H1 (cell line): Measurements from ENCODE around the gene MIF4GD. TPM values are rescaled to one million over a fixed set of nuclear protein-coding genes. Genes with fewer than 3 reads are reported as not detected.

ENCODE experiments used
- CTCF ChIA-PET: fragments of 300-600 bp; sonication (Branson Sonifier 250); formaldehyde crosslinking; loops from one replicate; lab custom pipeline; 2021; ENCODE audit not compliant: partially characterized antibody; lab: Charles Lee
- POLR2A ChIA-PET: fragments of 300-600 bp; sonication (Branson Sonifier 250); formaldehyde crosslinking; loops from one replicate; lab custom pipeline; 2021; ENCODE audit warnings: inconsistent platforms; ENCODE audit not compliant: partially characterized antibody; lab: Charles Lee
- DNase-seq, 2 experiments: peaks; one replicate each; pipeline versions ENCODE4 v3.0.0 to v3.0.0-alpha.2; 2010 to 2022; ENCODE audit warnings: low spot score in 2 of 2, low read depth in 1 of 2, mixed read lengths in 1 of 2
- FAIRE-seq: peaks from 2 replicates; lab custom pipeline; 2011; peaks lifted over from hg19 to GRCh38; lab: Jason Lieb, UNC
- H2AFZ ChIP-seq: 2 replicates; pipeline ENCODE4 v1.8.1; 2012; ENCODE audit warnings: low read length, inconsistent platforms
- H2AK5ac ChIP-seq: 2 replicates; pipeline ENCODE4 v1.6.1; 2013; ENCODE audit warnings: low read depth, low read length
- H2BK120ac ChIP-seq: replicated peaks from 2 replicates; pipeline ENCODE3; 2013; ENCODE audit warnings: low read depth, low read length, inconsistent platforms
- H2BK12ac ChIP-seq: 2 replicates; pipeline ENCODE4 v1.6.1; 2013; ENCODE audit warnings: low read depth, low read length
- H2BK15ac ChIP-seq: 2 replicates; pipeline ENCODE4 v1.6.1; 2013; ENCODE audit warnings: low read length
- H2BK20ac ChIP-seq: 2 replicates; pipeline ENCODE4 v1.6.1; 2013; ENCODE audit warnings: low read length
- H2BK5ac ChIP-seq: 2 replicates; pipeline ENCODE4 v1.6.1; 2013; ENCODE audit warnings: low read depth, low read length
- H3K14ac ChIP-seq: 2 replicates; pipeline ENCODE4 v1.6.1; 2013; ENCODE audit warnings: inconsistent platforms; ENCODE audit not compliant: insufficient read length
- H3K18ac ChIP-seq: 2 replicates; pipeline ENCODE4 v1.6.1; 2013; ENCODE audit warnings: low read length; ENCODE audit errors: extremely low read depth
- H3K23ac ChIP-seq: 2 replicates; pipeline ENCODE4 v1.6.1; 2013; ENCODE audit warnings: inconsistent platforms; ENCODE audit not compliant: insufficient read length
- H3K23me2 ChIP-seq: 2 replicates; pipeline ENCODE4 v1.6.1; 2013; ENCODE audit warnings: low read depth, low read length
- H3K27ac ChIP-seq: 2 replicates; pipeline ENCODE4 v1.6.1; 2011; ENCODE audit warnings: low read depth, low read length, inconsistent platforms
- H3K27me3 ChIP-seq, 4 experiments: replicated peaks in 1 of 4; 1 replicate in 1 of 4; 2 replicates in 3 of 4; pipeline versions ENCODE4 v1.6.1 to v1.8.1; 2011 to 2013; ENCODE audit warnings: low read length in 3 of 4, mild to moderate bottlenecking in 3 of 4, inconsistent platforms in 2 of 4, mixed read lengths in 2 of 4, moderate library complexity in 1 of 4; ENCODE audit not compliant: control insufficient read depth in 3 of 4, insufficient read depth in 3 of 4; ENCODE audit errors: extremely low read depth in 1 of 4
- H3K36me3 ChIP-seq, 4 experiments: 2 replicates each; pipeline versions ENCODE4 v1.6.1 to v1.8.1; 2011 to 2013; ENCODE audit warnings: mild to moderate bottlenecking in 4 of 4, low read length in 3 of 4, moderate library complexity in 2 of 4, control low read depth in 1 of 4, inconsistent platforms in 1 of 4; ENCODE audit not compliant: insufficient read depth in 4 of 4, control insufficient read depth in 2 of 4
- H3K4ac ChIP-seq: replicated peaks from 2 replicates; pipeline ENCODE3; 2013; ENCODE audit warnings: low read length, low read depth, mixed read lengths, inconsistent platforms; ENCODE audit not compliant: insufficient read length
- H3K4me1 ChIP-seq, 4 experiments: replicated peaks in 1 of 4; 1 replicate in 1 of 4; 2 replicates in 3 of 4; pipeline versions ENCODE4 v1.6.1 to v1.8.1; 2011 to 2013; ENCODE audit warnings: low read length in 3 of 4, inconsistent platforms in 2 of 4, mixed read lengths in 1 of 4; ENCODE audit not compliant: insufficient read depth in 4 of 4, control insufficient read depth in 3 of 4
- H3K4me2 ChIP-seq, 2 experiments: 2 replicates each; pipeline versions ENCODE4 v1.6.1 to v1.8.1; 2011 to 2013; ENCODE audit warnings: low read depth in 2 of 2, low read length in 2 of 2, control low read depth in 1 of 2, inconsistent platforms in 1 of 2, mild to moderate bottlenecking in 1 of 2; ENCODE audit not compliant: insufficient read depth in 1 of 2
- H3K4me3 ChIP-seq, 4 experiments: fragments of 200-600, 300-600 bp in 1 of 4; sonication (generic), shearing (Covaris generic), sonication (Bioruptor Twin) in 1 of 4; 2 replicates each; pipeline versions ENCODE4 v1.5.1 to v1.8.1; 2011 to 2016; ENCODE audit warnings: low read length in 4 of 4, low read depth in 3 of 4, control low read depth in 2 of 4, inconsistent platforms in 2 of 4, mild to moderate bottlenecking in 2 of 4, mixed read lengths in 1 of 4, moderate library complexity in 1 of 4; ENCODE audit not compliant: insufficient read depth in 2 of 4; ENCODE audit errors: extremely low read depth in 1 of 4
- H3K56ac ChIP-seq: replicated peaks from 2 replicates; pipeline ENCODE3; 2013; ENCODE audit warnings: low read depth, mild to moderate bottlenecking, mixed read lengths, low read length, inconsistent platforms; ENCODE audit not compliant: insufficient read length
- H3K79me1 ChIP-seq: 2 replicates; pipeline ENCODE4 v1.6.1; 2013; ENCODE audit warnings: low read depth, low read length, control low read depth
- H3K79me2 ChIP-seq, 2 experiments: 2 replicates each; pipeline versions ENCODE4 v1.6.1 to v1.8.1; 2012 to 2013; ENCODE audit warnings: low read length in 2 of 2, mild to moderate bottlenecking in 2 of 2, inconsistent platforms in 1 of 2; ENCODE audit not compliant: insufficient read depth in 2 of 2, control insufficient read depth in 1 of 2
- H3K9ac ChIP-seq, 4 experiments: replicated peaks in 1 of 4; 1 replicate in 1 of 4; 2 replicates in 3 of 4; pipeline versions ENCODE4 v1.6.1 to v1.8.1; 2011 to 2013; ENCODE audit warnings: low read depth in 3 of 4, low read length in 3 of 4, control low read depth in 2 of 4, mild to moderate bottlenecking in 2 of 4, moderate library complexity in 2 of 4, inconsistent platforms in 1 of 4; ENCODE audit errors: extremely low read depth in 1 of 4
- H3K9me3 ChIP-seq, 2 experiments: 2 replicates each; pipeline versions ENCODE4 v1.6.1 to v1.8.1; 2012 to 2013; ENCODE audit warnings: mild to moderate bottlenecking in 2 of 2, moderate library complexity in 2 of 2, control low read depth in 1 of 2, inconsistent platforms in 1 of 2, low read depth in 1 of 2, low read length in 1 of 2, mixed read lengths in 1 of 2; ENCODE audit not compliant: insufficient read depth in 2 of 2
- H4K20me1 ChIP-seq, 2 experiments: replicated peaks in 1 of 2; 2 replicates each; pipeline versions ENCODE3 to v1.8.1; 2011 to 2013; ENCODE audit warnings: inconsistent platforms in 2 of 2, low read length in 2 of 2, mild to moderate bottlenecking in 1 of 2; ENCODE audit not compliant: insufficient read depth in 2 of 2, control insufficient read depth in 1 of 2
- H4K5ac ChIP-seq: 2 replicates; pipeline ENCODE4 v1.6.1; 2013; ENCODE audit warnings: low read length, low read depth, mixed read lengths, inconsistent platforms; ENCODE audit not compliant: insufficient read length
- H4K8ac ChIP-seq: 2 replicates; pipeline ENCODE4 v1.8.0; 2013; ENCODE audit warnings: mild to moderate bottlenecking, moderate library complexity, low read length, inconsistent platforms; ENCODE audit not compliant: insufficient read depth; ENCODE audit errors: extremely low read depth
- H4K91ac ChIP-seq: replicated peaks from 2 replicates; pipeline ENCODE3; 2013; ENCODE audit warnings: low read length, mixed read lengths, inconsistent platforms; ENCODE audit not compliant: insufficient read length
- GTF2F1 ChIP-seq: IDR thresholded peaks from 2 replicates; pipeline ENCODE4 v1.6.1; 2012; ENCODE audit warnings: low read depth, low read length, improper control_type of control experiment, borderline replicate concordance
- RAD21 ChIP-seq, 2 experiments: IDR thresholded peaks in 1 of 2; conservative IDR thresholded peaks in 1 of 2; 2 replicates each; pipeline ENCODE4 v1.6.1; 2011; ENCODE audit warnings: low read depth in 2 of 2, low read length in 2 of 2, improper control_type of control experiment in 1 of 2, inconsistent platforms in 1 of 2, mild to moderate bottlenecking in 1 of 2, moderate library complexity in 1 of 2
- SP1 ChIP-seq: IDR thresholded peaks from 2 replicates; pipeline ENCODE4 v1.6.1; 2011; ENCODE audit warnings: low read depth, low read length
- WGBS, 2 experiments: shearing (Covaris generic) in 1 of 2; methylation state at CpG; one replicate each; pipeline versions ENCODE4 v1.1.6 to v1.1.7; 2013 to 2015; ENCODE audit warnings: low lambda C conversion rate in 2 of 2, mixed read lengths in 2 of 2, inconsistent platforms in 1 of 2, low coverage in 1 of 2, missing lambda C conversion rate in 1 of 2; ENCODE audit not compliant: insufficient replicate concordance in 2 of 2, insufficient coverage in 1 of 2, insufficient read length in 1 of 2; ENCODE audit errors: extremely low coverage in 1 of 2, missing lambda C conversion rate in 1 of 2; 5-methylcytosine and 5-hydroxymethylcytosine counted together
- polyA plus RNA-seq, 7 experiments: library from polyadenylated mRNA; depleted of rRNA in 3 of 7; stranded (reverse) in 5 of 7; unstranded in 2 of 7; fragments of >200 nt in 5 of 7; fragments of 200-250 nt in 2 of 7; gene quantifications; 1 replicate in 5 of 7; 2 replicates in 1 of 7; 4 replicates in 1 of 7; pipeline versions ENCODE4 v1.2.1 to v1.2.3, GENCODE V29; 2011 to 2013; ENCODE audit warnings: missing spikeins in 2 of 7, mixed read lengths in 2 of 7
- total RNA-seq: library from RNA; stranded (reverse); fragmentation: NEBNext Ultra II Directional; extraction: Animal tissue kit (Norgen Biotek cat#: 25700); gene quantifications from 2 replicates; pipeline ENCODE4 v1.2.1, GENCODE V29; 2021

The MIF4GD gene
- total and polyA plus RNA-seq, 2 of the 8 experiments (the other 6 are each of a cell fraction or from before 2014, with no cell fraction given): 16.1 to 51.1 TPM

GRCh38 chr17:75318615-75319222 lies 47.7 kb upstream of the MIF4GD start:
- Histone ChIP-seq H2BK12ac (no peak overlapping the region), H2BK5ac (peak overlapping the region; percentile 48), H3K23ac (no peak overlapping the region), H3K79me2 (no peaks in the 10 kb centered on the region), H2BK15ac (no peak overlapping the region), H2AK5ac (no peak overlapping the region), H3K18ac (no peak overlapping the region), H3K4ac (no peak overlapping the region), H4K8ac (no peak overlapping the region), H3K9ac (no peak overlapping the region; a peak in 1 of 7 replicates), H3K79me1 (no peaks in the 10 kb centered on the region), H3K4me2 (no peak overlapping the region), H3K9me3 (no peaks in the 10 kb centered on the region), H3K36me3 (peaks cover 5 to 22% (median 15%) of the 10 kb centered on the region in 4 experiments; a peak in 5 of 8 replicates), H4K5ac (no peak overlapping the region), H2BK120ac (no peak overlapping the region), H4K20me1 (peaks cover 7 to 9% of the 10 kb centered on the region in 2 experiments), H4K91ac (no peak overlapping the region), H2BK20ac (no peak overlapping the region), H3K56ac (no peak overlapping the region), H3K14ac (no peak overlapping the region), H3K27me3 (no peaks in the 10 kb centered on the region), H3K4me3 (no peak overlapping the region), H3K27ac (no peak overlapping the region; the same call in 1 of the 2 replicates), H3K23me2 (no peaks in the 10 kb centered on the region), H3K4me1 (peaks cover 0 to 5% (median under 1%) of the 10 kb centered on the region in 4 experiments; a peak in 3 of 7 replicates), H2AFZ (no peak overlapping the region)
- CTCF ChIA-PET: interaction anchor here (0.6 to 9.6 kb wide), 7 partner anchors 8 to 314 kb away, joined by 3 to 97 read pairs (median 3); partner anchors contain the start of genes SLC25A19 and SMIM5
- DNase-seq (no peak), FAIRE-seq (no peak)
- TF ChIP-seq RAD21 (IDR thresholded peaks at IDR 0.05 in 1 of 2, conservative IDR thresholded peaks at IDR 0.05 in 1 of 2; ENCODE audit: low read depth in 2 of 2, low read length in 2 of 2) (no peak), GTF2F1 (no peak), SP1 (no peak)
- WGBS, 2 experiments: 93% methylated on average over 10 of the region's 10 CpGs; no CpG with 5 or more reads in 1 of the 2 experiments
- POLR2A ChIA-PET: interaction anchor here (1.5 to 2.1 kb wide), 2 partner anchors 30 to 75 kb away, joined by 3 to 8 read pairs; no protein-coding TSS in a partner anchor
